K562 (cell line): ENCODE measurements around the gene MECP2. TPM values are rescaled to one million over a fixed set of nuclear protein-coding genes. Genes with fewer than 3 reads are reported as not detected.

Source experiments
- CREB5 ChIP-seq: fragments of 250-450 bp; sonication (Bioruptor Pico); IDR thresholded peaks from 2 replicates; pipeline ENCODE4 v1.5.0; 2020; ENCODE audit warnings: mild to moderate bottlenecking
- DEAF1 ChIP-seq: fragments of 450-650 bp; formaldehyde crosslinking; IDR thresholded peaks from 2 replicates; pipeline ENCODE4 v1.4.0; 2020; ENCODE audit warnings: mild to moderate bottlenecking, moderate library complexity
- GMEB1 ChIP-seq: fragments of 250-450 bp; sonication (Bioruptor Pico); IDR thresholded peaks from 2 replicates; pipeline ENCODE4 v1.4.0; 2020; ENCODE audit warnings: mild to moderate bottlenecking
- HMG20B ChIP-seq: fragments of 250-450 bp; sonication (Bioruptor Pico); IDR thresholded peaks from 2 replicates; pipeline ENCODE4 v1.5.0; 2021; ENCODE audit warnings: mild to moderate bottlenecking
- MEIS2 ChIP-seq: fragments of 450-650 bp; IDR thresholded peaks from 2 replicates; pipeline ENCODE4 v1.6.1; 2014; ENCODE audit warnings: mild to moderate bottlenecking; ENCODE audit not compliant: partially characterized antibody
- MYNN ChIP-seq, 2 experiments: sonication (generic); formaldehyde crosslinking in 1 of 2; IDR thresholded peaks; 2 replicates each; pipeline versions ENCODE4 v1.5.0 to v1.6.1; 2016 to 2020; ENCODE audit warnings: antibody characterized with exemption in 1 of 2, missing genetic modification reagents in 1 of 2
- NFIX ChIP-seq: fragments of 250-450 bp; sonication (Bioruptor Pico); IDR thresholded peaks from 2 replicates; pipeline ENCODE4 v1.4.0; 2020; ENCODE audit warnings: low read depth, mild to moderate bottlenecking, moderate library complexity
- NR3C1 ChIP-seq: sonication (generic); formaldehyde crosslinking; IDR thresholded peaks from 2 replicates; pipeline ENCODE4 v1.8.1; 2022; ENCODE audit warnings: missing genetic modification reagents
- PATZ1 ChIP-seq: fragments of 250-450 bp; sonication (Bioruptor Pico); IDR thresholded peaks from 2 replicates; pipeline ENCODE4 v1.5.0; 2020; ENCODE audit warnings: mild to moderate bottlenecking, borderline replicate concordance
- PCBP2 ChIP-seq: fragments of 200-400 bp; formaldehyde crosslinking; IDR thresholded peaks from 2 replicates; pipeline ENCODE4 v1.6.1; 2018; ENCODE audit warnings: low read length, low read depth, mild to moderate bottlenecking, moderate library complexity; ENCODE audit not compliant: poor library complexity, severe bottlenecking
- SFPQ ChIP-seq: fragments of 200-400 bp; formaldehyde crosslinking; IDR thresholded peaks from 2 replicates; pipeline ENCODE4 v1.6.1; 2017; ENCODE audit warnings: mild to moderate bottlenecking, low read depth, low read length, moderate library complexity
- SLC30A9 ChIP-seq: fragments of 250-450 bp; sonication (Bioruptor Pico); IDR thresholded peaks from 2 replicates; pipeline ENCODE4 v1.8.0; 2022; ENCODE audit warnings: mild to moderate bottlenecking, moderate library complexity
- SMAD4 ChIP-seq: fragments of 250-450 bp; sonication (Bioruptor Pico); conservative IDR thresholded peaks from 2 replicates; pipeline ENCODE4 v1.8.0; 2021; ENCODE audit warnings: inconsistent platforms, mild to moderate bottlenecking, moderate library complexity
- SRSF3 ChIP-seq: fragments of 200-400 bp; formaldehyde crosslinking; IDR thresholded peaks from 2 replicates; pipeline ENCODE4 v1.6.1; 2016; ENCODE audit warnings: mild to moderate bottlenecking, low read length, moderate library complexity; ENCODE audit not compliant: insufficient read depth
- TARDBP ChIP-seq: fragments of 450-650 bp; IDR thresholded peaks from 2 replicates; pipeline ENCODE4 v1.6.1; 2016
- THAP7 ChIP-seq: fragments of 250-450 bp; sonication (Bioruptor Pico); IDR thresholded peaks from 2 replicates; pipeline ENCODE4 v1.5.0; 2021
- ZNF764 ChIP-seq: fragments of 250-450 bp; sonication (Bioruptor Pico); IDR thresholded peaks from 2 replicates; pipeline ENCODE4 v1.4.0; 2020; ENCODE audit warnings: low read depth, mild to moderate bottlenecking, moderate library complexity
- polyA plus RNA-seq, 8 experiments: library from polyadenylated mRNA; depleted of rRNA in 4 of 8; stranded (reverse) in 5 of 8; unstranded in 3 of 8; fragments of >200 nt; fragmentation: Nextera tagmentation in 2 of 8; fragmentation: Illumina TruSeq in 1 of 8; extraction: Ambion mirVana in 2 of 8; extraction: Trizol in 1 of 8; gene quantifications; 2 replicates each; pipeline versions ENCODE4 v1.2.1 to v1.2.3, GENCODE V29; 2011 to 2014; ENCODE audit warnings: inconsistent platforms in 1 of 8, missing spikeins in 1 of 8
- total RNA-seq, 7 experiments: library from RNA; depleted of rRNA in 6 of 7; stranded (reverse); fragments of >200 nt in 6 of 7; fragmentation: Illumina TruSeq in 2 of 7; extraction: Trizol in 2 of 7; gene quantifications; 2 replicates each; pipeline versions ENCODE4 v1.2.1 to v1.2.3, GENCODE V29; 2011 to 2021; ENCODE audit warnings: low replicate concordance in 1 of 7

Gene MECP2
- total and polyA plus RNA-seq, 9 of the 15 experiments (the other 6 are each of a cell fraction or from before 2014, with no cell fraction given), result 2.1 to 50.9 (median 30.5) TPM

GRCh38 chrX:154002215-154002719 is 95.2 kb downstream of the MECP2 start (continued):
- TF ChIP-seq GMEB1 (CRISPR knock-in tag), result peak; percentile 67
- peak; percentile 84; the same call in 1 of the 2 replicates for TF ChIP-seq CREB5
- TF ChIP-seq DEAF1 (CRISPR knock-in tag), result peak; percentile 31; the same call in 1 of the 2 replicates
- TF ChIP-seq SMAD4 (CRISPR knock-in tag), result peak; percentile 97
- 0 out of 2 replicates have a peak, but pooled peaks have one; percentile 5 for TF ChIP-seq NFIX
- TF ChIP-seq PCBP2, result no peak
- peak; percentile 8 for TF ChIP-seq MEIS2
- no peak for TF ChIP-seq SLC30A9 (CRISPR knock-in tag)
- TF ChIP-seq TARDBP, result no peak
- TF ChIP-seq NR3C1 (CRISPR knock-in tag), result no peak
- TF ChIP-seq HMG20B (CRISPR knock-in tag), result no peak
- no peak for TF ChIP-seq THAP7
- TF ChIP-seq SRSF3, result no peak
- 0 out of 2 replicates have a peak, but pooled peaks have one; percentile 28 for TF ChIP-seq MYNN (IDR thresholded peaks at IDR 0.05)
- no peak for TF ChIP-seq MYNN (CRISPR knock-in tag; IDR thresholded peaks at IDR 0.05)
- TF ChIP-seq ZNF764 (CRISPR knock-in tag), result no peak
- peak; percentile 86; the same call in 1 of the 2 replicates for TF ChIP-seq PATZ1 (CRISPR knock-in tag)
- TF ChIP-seq SFPQ, result no peak
